ENCODE measurements around the gene KIRREL3. TPM values are rescaled to one million over a fixed set of nuclear protein-coding genes. Genes with fewer than 3 reads are reported as not detected.

Gene KIRREL3
- polyA plus RNA-seq, 2 of the 4 experiments (the other 2 are of a cell fraction): 3.0 to 11.0 TPM

DNA sequence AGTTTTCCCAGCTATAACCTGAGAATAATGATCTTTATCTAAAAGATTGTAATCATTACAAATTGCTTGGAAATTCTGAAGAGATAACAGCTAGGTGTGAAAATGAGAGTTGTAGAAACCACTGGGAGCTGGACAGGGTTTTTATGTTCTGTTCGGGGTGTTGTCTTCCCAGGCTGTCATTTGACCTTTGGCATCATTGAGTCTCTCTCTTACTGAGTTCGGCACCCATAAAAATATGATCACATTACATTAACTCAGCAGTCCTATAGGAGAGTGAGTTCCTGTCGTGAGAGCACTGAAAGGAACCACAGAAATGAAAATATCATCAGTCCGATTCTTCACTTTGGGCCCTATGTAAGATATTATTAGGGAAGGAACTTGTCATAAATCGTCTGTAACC is 29.3 kb downstream of the KIRREL3 start:
- H3K4me3 ChIP-seq: no peak overlapping the region
- no peak for TF ChIP-seq RAD21 (conservative IDR thresholded peaks at IDR 0.05 in 1 of 2, IDR thresholded peaks at IDR 0.05 in 1 of 2)
- TF ChIP-seq CHD4 (IDR thresholded peaks at IDR 0.05; ENCODE audit: borderline replicate concordance): no peak
- TF ChIP-seq, protein P1, sequence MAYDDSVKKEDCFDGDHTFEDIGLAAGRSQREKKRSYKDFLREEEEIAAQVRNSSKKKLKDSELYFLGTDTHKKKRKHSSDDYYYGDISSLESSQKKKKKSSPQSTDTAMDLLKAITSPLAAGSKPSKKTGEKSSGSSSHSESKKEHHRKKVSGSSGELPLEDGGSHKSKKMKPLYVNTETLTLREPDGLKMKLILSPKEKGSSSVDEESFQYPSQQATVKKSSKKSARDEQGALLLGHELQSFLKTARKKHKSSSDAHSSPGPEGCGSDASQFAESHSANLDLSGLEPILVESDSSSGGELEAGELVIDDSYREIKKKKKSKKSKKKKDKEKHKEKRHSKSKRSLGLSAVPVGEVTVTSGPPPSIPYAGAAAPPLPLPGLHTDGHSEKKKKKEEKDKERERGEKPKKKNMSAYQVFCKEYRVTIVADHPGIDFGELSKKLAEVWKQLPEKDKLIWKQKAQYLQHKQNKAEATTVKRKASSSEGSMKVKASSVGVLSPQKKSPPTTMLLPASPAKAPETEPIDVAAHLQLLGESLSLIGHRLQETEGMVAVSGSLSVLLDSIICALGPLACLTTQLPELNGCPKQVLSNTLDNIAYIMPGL (CRISPR knock-in tag; IDR thresholded peaks at IDR 0.05; ENCODE audit: borderline replicate concordance): no peak
- no peak for TF ChIP-seq MYC (IDR thresholded peaks at IDR 0.05; ENCODE audit: borderline replicate concordance, low read length)
- TF ChIP-seq SMC3 (IDR thresholded peaks at IDR 0.05): no peak
- no peak for TF ChIP-seq TFCP2L1 (CRISPR knock-in tag; IDR thresholded peaks at IDR 0.05)
- TF ChIP-seq HOXB13 (CRISPR knock-in tag; IDR thresholded peaks at IDR 0.05; ENCODE audit: low read depth): no peak
- TF ChIP-seq ESRRA (IDR thresholded peaks at IDR 0.05; ENCODE audit: borderline replicate concordance, low read length): no peak
- TF ChIP-seq CBX2 (IDR thresholded peaks at IDR 0.05; ENCODE audit: borderline replicate concordance, low read depth): no peak
- no peak for TF ChIP-seq HEYL (CRISPR knock-in tag; IDR thresholded peaks at IDR 0.05)
- no peak for TF ChIP-seq RFX5 (IDR thresholded peaks at IDR 0.05)
- TF ChIP-seq JUN (IDR thresholded peaks at IDR 0.05): no peak
- TF ChIP-seq, protein P2, sequence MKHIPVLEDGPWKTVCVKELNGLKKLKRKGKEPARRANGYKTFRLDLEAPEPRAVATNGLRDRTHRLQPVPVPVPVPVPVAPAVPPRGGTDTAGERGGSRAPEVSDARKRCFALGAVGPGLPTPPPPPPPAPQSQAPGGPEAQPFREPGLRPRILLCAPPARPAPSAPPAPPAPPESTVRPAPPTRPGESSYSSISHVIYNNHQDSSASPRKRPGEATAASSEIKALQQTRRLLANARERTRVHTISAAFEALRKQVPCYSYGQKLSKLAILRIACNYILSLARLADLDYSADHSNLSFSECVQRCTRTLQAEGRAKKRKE (CRISPR knock-in tag; IDR thresholded peaks at IDR 0.05; ENCODE audit: low read depth): no peak
- CTCF ChIA-PET: interaction anchor here (0.7 to 3.1 kb wide), 2 partner anchors 19 to 364 kb away, joined by 3 to 14 read pairs; no protein-coding TSS in a partner anchor
- WGBS (ENCODE audit: missing lambda C conversion rate): 72% methylated on average over 5 of the region's 5 CpGs
- no peak overlapping the region for H3K27ac ChIP-seq
- no peak for FAIRE-seq
- 0 out of 3 replicates have a peak, but pooled peaks cover 15% of the 10 kb centered on the region for H3K9me3 ChIP-seq
- H3K4me1 ChIP-seq: peaks cover 14% of the 10 kb centered on the region; the same call in 1 of the 3 replicates
- no peak overlapping the region for H3K4me2 ChIP-seq
- no peak for DNase-seq (ENCODE audit: low read depth in 1 of 2, low spot score in 1 of 2)
- POLR2A ChIA-PET: no interaction called here
- no peak for ATAC-seq

GRCh38 chr11:126969865-126970479 is 30.6 kb downstream of the KIRREL3 start:
- peak; percentile 87 to 89; a peak in 5 of 6 replicates for ATAC-seq
- ChIA-PET POLR2A (no interaction called here), CTCF (interaction anchor here (0.8 to 1.5 kb wide), 6 partner anchors 9 to 362 kb away, joined by 3 to 5 read pairs (median 4); no protein-coding TSS in a partner anchor)
- H3K4me2 ChIP-seq: no peak overlapping the region
- H3K9me3 ChIP-seq: 0 out of 3 replicates have a peak, but pooled peaks cover 15% of the 10 kb centered on the region
- H3K27ac ChIP-seq: peak overlapping the region in 1 of 2 experiments; percentile 83; a peak in 2 of 6 replicates
- WGBS (ENCODE audit: missing lambda C conversion rate): 70% methylated on average over 6 of the region's 6 CpGs
- peak in 1 of 2 experiments; percentile 25 for DNase-seq (ENCODE audit: low read depth in 1 of 2, low spot score in 1 of 2)
- no peak for FAIRE-seq
- H3K4me1 ChIP-seq: peaks cover 17% of the 10 kb centered on the region
- no peak overlapping the region for H3K4me3 ChIP-seq
- TF ChIP-seq NPAS2 (CRISPR knock-in tag; IDR thresholded peaks at IDR 0.05; ENCODE audit: borderline replicate concordance) (no peak), GATA3 (IDR thresholded peaks at IDR 0.05; ENCODE audit: borderline replicate concordance) (no peak), SREBF2 (IDR thresholded peaks at IDR 0.05) (no peak), POLR2A (IDR thresholded peaks at IDR 0.05; ENCODE audit: low read length) (no peak), MAZ (IDR thresholded peaks at IDR 0.05; ENCODE audit: borderline replicate concordance, low read depth, low read length) (no peak), HOXB5 (CRISPR knock-in tag; IDR thresholded peaks at IDR 0.05) (no peak), CEBPB (IDR thresholded peaks at IDR 0.05) (no peak), RAD21 (conservative IDR thresholded peaks at IDR 0.05 in 1 of 2, IDR thresholded peaks at IDR 0.05 in 1 of 2) (peak; percentile 48 to 50), CHD4 (IDR thresholded peaks at IDR 0.05; ENCODE audit: borderline replicate concordance) (no peak), HDAC2 (IDR thresholded peaks at IDR 0.05) (no peak), POLR2AphosphoS2 (conservative IDR thresholded peaks at IDR 0.05; ENCODE audit: low read length) (no peak), SMC3 (IDR thresholded peaks at IDR 0.05) (peak; percentile 48; the same call in 2 of the 3 replicates)
- TF ChIP-seq, protein P3, sequence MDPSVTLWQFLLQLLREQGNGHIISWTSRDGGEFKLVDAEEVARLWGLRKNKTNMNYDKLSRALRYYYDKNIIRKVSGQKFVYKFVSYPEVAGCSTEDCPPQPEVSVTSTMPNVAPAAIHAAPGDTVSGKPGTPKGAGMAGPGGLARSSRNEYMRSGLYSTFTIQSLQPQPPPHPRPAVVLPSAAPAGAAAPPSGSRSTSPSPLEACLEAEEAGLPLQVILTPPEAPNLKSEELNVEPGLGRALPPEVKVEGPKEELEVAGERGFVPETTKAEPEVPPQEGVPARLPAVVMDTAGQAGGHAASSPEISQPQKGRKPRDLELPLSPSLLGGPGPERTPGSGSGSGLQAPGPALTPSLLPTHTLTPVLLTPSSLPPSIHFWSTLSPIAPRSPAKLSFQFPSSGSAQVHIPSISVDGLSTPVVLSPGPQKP (IDR thresholded peaks at IDR 0.05; ENCODE audit: low read depth, low read length): no peak
- TF ChIP-seq, protein P4, sequence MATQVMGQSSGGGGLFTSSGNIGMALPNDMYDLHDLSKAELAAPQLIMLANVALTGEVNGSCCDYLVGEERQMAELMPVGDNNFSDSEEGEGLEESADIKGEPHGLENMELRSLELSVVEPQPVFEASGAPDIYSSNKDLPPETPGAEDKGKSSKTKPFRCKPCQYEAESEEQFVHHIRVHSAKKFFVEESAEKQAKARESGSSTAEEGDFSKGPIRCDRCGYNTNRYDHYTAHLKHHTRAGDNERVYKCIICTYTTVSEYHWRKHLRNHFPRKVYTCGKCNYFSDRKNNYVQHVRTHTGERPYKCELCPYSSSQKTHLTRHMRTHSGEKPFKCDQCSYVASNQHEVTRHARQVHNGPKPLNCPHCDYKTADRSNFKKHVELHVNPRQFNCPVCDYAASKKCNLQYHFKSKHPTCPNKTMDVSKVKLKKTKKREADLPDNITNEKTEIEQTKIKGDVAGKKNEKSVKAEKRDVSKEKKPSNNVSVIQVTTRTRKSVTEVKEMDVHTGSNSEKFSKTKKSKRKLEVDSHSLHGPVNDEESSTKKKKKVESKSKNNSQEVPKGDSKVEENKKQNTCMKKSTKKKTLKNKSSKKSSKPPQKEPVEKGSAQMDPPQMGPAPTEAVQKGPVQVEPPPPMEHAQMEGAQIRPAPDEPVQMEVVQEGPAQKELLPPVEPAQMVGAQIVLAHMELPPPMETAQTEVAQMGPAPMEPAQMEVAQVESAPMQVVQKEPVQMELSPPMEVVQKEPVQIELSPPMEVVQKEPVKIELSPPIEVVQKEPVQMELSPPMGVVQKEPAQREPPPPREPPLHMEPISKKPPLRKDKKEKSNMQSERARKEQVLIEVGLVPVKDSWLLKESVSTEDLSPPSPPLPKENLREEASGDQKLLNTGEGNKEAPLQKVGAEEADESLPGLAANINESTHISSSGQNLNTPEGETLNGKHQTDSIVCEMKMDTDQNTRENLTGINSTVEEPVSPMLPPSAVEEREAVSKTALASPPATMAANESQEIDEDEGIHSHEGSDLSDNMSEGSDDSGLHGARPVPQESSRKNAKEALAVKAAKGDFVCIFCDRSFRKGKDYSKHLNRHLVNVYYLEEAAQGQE (IDR thresholded peaks at IDR 0.05): no peak
- TF ChIP-seq, protein P5, sequence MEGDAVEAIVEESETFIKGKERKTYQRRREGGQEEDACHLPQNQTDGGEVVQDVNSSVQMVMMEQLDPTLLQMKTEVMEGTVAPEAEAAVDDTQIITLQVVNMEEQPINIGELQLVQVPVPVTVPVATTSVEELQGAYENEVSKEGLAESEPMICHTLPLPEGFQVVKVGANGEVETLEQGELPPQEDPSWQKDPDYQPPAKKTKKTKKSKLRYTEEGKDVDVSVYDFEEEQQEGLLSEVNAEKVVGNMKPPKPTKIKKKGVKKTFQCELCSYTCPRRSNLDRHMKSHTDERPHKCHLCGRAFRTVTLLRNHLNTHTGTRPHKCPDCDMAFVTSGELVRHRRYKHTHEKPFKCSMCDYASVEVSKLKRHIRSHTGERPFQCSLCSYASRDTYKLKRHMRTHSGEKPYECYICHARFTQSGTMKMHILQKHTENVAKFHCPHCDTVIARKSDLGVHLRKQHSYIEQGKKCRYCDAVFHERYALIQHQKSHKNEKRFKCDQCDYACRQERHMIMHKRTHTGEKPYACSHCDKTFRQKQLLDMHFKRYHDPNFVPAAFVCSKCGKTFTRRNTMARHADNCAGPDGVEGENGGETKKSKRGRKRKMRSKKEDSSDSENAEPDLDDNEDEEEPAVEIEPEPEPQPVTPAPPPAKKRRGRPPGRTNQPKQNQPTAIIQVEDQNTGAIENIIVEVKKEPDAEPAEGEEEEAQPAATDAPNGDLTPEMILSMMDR (IDR thresholded peaks at IDR 0.05): peak; percentile 31; the same call in 2 of the 3 replicates

All from A549 (cell line).